Activated T-helper 1 cell treated with Interleukin-2 at 50 U/mL for 16 hours (primary cell): ENCODE data around the gene CHMP4B.

Experiments used
- DNase-seq: peaks from one replicate; pipeline ENCODE4 v3.0.0-alpha.2; 2020; ENCODE audit warnings: low read depth

Gene CHMP4B

GRCh38 chr20:33821270-33821836, 10.2 kb downstream of the CHMP4B start:
- no peak for DNase-seq

- DNase-seq = no peak
Observed at GRCh38 chr20:33822423-33822822, 11.3 kb downstream of the CHMP4B start.

GRCh38 chr20:33822991-33823390, 11.8 kb downstream of the CHMP4B start:
- no peak for DNase-seq

DNA sequence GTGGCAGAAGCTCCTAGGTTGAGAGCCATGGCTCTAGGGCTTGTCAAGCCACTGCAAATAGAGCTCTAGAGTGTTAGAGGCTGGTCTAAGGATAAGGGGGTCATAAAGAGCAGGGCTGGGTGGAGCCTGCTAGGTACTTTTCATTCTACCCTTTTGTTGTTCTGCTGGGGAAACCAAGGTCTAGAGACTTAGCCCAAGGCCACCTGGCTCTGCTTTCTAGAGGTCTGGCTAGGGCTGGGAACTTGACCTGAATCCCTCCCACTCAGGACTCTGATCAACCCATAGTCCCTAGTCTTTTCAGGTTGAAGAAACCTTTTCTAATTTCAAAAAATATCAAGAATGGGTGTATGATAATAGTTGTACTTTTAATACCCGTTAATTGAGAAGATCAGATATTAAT, 13.7 kb downstream of the CHMP4B start:
- DNase-seq = no peak

DNA sequence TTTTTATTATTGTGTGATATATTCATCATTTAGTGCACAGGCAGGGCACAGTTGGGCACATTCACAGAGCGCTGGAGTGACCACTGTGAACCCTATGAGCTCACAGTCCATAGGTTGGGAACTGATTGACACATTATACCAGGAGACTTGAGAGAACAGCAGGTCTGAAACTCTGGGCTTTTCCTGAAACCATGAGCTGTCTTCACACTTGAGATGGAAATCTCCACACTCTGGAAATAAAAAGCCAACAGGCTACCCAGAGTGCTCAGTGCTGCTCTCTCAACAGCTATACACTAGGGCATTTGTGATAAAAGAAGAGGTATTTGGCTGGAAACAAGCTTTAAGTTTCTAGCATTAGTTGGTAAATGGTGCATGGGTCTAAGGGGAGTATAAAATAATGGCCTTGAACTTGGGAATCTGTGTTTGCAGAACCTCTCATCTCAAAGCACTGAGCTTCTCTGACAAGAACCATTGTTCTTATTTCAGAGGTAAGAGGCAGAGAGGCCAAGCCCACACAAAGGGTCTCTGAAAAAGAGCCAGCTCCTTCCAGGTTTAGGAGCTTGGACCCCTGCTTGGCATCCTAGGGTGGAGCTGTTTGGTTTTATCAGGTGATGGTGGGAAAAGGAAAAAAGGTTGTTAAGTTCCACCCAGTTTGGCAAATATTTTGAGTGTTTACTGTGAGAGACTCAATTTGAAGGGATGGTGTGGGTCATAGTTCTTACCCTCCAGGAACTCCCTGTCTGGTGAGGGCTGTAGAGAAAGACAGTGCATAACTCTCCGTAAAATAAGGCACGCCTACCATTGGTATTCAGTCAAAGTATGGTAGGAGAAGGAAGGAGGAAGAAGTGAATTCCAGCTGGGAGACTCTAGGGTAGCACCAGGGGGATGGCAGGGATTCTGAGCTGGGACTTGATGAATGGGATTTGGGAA, 14.5 kb downstream of the CHMP4B start:
- DNase-seq = no peak

DNA sequence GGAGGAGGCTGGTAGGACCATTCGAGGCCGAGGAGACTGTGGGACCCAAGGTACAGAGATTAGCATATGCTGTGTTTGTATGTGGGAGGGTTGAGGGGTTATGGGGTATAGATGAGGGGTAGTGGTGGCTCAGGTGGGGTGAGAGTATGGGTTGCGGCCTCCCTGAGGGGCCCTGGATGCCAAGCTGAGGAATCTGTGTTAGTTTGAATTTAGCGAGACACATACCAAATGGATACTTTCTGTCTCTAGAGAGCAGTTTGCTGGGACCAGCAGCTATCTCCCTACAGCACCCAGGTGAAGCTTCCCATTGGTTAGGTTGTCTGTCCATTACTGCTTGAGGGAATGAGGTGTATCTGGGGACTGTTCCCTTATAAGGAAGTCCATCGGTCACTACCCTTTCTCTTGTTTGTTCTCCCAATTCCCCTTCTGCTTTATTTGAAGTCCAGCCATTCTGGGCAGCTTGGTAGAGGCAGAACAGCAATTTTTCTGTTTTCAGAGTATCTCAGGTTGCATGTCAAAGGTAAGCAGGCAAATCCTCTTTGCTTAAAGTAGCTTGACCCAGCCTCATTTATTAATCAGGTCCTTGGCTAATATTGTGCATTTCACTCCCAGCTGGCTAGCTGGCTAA, 15.2 kb downstream of the CHMP4B start:
- DNase-seq = no peak

- DNase-seq = no peak
Observed at GRCh38 chr20:33827109-33827508, 16.0 kb downstream of the CHMP4B start.

- DNase-seq = no peak
Observed at GRCh38 chr20:33827634-33828325, 16.6 kb downstream of the CHMP4B start.

GRCh38 chr20:33828326-33828844, 17.2 kb downstream of the CHMP4B start:
- DNase-seq = no peak

DNA sequence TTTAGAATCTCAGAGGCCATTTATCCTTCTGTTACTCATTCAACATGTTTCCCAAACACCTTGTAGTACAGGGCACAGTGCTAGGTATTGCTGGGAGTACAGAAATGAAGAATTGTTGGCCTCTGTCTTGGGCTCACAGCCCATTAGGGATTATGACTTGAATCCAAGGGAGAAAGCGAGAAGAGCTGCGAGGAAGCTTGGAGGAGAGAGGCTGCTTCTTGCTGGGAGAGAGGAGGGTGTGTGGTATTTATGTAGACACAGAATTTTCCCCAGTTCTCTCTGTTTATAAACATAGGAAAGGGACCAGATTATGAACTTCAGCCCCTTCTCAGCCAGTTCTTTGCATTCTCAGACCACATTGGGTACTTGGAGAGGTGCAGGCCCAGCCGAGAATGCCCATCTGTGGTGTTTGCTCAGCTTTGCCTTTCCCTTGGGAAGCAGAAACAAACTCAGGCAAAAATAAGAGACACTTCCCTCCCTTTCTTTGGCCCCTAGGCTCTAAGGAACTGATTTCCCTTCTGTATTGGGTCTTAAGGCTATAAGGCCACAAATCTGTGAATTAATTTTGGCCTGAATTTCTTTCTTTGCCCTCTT, 17.9 kb downstream of the CHMP4B start:
- no peak for DNase-seq

DNA sequence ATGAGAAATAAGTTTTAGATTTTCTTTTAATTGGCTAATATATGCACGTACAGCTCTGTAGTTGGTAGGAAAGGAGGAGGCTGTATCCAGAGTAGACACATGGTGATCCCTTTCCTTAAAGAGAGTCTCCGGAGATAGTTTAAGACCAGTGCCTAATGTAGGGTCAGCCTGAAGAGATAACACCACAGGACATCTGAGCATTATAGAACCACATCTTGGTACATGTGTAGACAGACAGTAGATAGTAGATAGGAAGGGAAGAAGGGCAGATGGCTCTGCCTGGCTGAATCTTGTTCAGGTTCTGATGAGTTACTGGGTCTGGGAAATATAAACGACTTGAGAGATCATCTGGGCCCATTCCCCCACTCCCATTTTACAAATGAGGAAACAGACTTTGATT, 18.5 kb downstream of the CHMP4B start:
- no peak for DNase-seq

DNA sequence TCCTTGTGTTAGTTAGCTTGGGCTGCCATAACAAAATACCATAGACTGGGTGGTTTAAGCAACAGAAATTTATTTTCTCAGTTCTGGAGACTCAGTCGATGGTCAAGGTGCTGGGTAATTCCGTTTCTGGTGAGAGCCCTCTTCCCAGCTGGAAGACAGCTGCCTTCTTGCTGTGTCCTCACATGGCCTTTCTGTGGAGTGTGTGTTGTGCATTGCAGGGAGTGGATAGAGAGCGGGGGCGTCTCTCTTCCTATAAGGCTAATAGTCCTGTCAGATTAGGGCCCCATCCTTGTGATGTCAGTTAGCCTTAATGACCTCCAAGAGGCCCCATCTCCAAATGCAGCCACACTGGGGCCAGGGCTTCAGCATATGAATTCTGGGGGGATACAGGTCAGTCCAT, 19.2 kb downstream of the CHMP4B start:
- no peak for DNase-seq

- no peak for DNase-seq
Observed at GRCh38 chr20:33832103-33832804, 21.1 kb downstream of the CHMP4B start.

GRCh38 chr20:33833333-33833732, 22.2 kb downstream of the CHMP4B start:
- DNase-seq = no peak

GRCh38 chr20:33835615-33836172, 24.5 kb downstream of the CHMP4B start:
- no peak for DNase-seq

DNA sequence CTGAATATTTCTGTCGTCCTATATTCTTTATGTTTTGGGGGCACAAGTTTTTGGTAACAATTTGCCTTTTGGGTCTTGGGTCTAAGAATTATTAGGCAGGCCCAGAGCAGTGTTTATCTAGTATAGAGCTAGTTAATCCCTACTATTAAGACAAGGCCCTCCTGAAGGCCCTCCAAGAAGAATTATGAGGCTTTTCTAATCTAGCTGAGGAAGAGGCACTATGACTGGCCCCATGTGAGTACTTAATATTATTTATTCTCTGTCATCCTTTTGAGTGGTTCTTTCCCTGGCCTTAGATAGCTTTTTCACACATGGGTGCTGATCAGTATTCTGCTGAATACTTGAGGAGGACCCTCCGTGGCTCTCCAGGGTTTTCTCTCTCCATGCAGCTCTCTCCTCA, 25.1 kb downstream of the CHMP4B start:
- no peak for DNase-seq

DNA sequence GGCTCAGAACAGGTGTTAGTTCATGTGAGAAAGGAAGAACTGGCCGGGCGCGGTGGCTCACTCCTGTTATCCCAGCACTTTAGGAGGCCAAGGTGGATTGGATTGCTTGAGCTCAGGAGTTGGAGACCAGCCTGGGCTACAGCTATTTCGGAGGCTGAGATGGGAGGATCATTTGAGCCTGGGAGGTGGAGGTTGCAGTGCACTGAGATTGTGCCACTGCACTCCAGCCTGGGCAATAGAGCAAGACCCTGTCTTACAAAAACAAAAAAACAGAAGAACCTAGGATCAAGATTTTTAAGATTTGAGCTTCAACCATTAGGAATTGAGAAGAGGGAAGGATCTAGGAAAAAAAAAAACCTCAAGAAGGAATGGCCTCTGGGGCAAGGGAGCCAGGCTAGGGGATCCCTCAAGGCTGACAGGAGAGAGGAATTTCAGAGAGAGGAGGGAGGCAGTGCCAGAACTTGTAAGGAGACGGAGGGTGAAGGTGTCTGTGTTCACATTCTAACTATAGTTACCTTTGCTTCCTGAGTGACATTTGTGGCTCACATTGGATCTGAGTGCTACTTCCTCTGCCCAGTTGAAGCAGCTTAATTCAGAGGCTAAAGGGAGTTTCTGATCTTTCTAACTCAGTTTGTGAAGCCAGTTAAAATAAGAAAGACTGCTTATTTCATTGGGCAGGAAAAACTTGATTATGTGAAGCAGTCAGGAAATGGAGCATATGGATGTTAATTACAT, 26.1 kb downstream of the CHMP4B start:
- no peak for DNase-seq

DNA sequence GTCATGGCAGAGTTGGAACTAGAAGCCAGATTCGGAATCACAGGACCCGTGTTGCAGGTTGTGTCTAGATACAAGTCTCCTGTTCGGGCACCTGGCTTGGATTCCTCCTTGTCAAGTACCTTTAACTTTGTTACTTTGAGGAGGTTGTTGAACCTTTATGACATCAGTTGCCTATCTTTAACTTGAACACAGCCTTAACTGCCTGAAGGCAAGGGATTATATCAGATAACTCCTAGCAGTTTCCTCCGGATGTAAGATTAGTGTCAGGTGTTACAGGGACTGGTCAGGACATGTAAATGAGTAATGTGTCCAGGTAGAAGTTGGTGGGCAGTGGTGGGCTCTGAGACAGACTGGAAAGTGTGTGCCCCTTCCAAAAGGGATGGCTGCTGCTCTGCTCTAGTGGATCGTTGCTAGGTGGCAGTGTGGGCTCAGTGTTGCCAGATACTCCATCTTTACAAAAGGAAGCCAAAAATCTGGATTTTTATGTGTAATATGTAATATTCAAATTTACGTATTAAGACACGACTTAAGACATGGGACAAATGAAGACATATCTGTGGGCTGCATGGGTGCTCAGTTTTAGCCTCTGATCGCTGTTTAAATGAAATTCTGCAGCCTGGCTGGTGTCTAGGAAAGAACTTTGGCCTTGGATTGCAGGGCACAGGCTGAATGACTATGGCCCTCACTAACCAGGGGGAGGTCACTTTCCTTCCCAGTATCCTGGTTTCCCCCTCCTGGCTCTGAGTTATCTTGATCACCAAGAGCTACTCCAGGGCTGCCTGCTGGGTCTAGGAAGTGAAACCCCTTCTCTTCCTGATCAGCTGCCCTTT, 27.1 kb downstream of the CHMP4B start:
- DNase-seq = no peak

DNA sequence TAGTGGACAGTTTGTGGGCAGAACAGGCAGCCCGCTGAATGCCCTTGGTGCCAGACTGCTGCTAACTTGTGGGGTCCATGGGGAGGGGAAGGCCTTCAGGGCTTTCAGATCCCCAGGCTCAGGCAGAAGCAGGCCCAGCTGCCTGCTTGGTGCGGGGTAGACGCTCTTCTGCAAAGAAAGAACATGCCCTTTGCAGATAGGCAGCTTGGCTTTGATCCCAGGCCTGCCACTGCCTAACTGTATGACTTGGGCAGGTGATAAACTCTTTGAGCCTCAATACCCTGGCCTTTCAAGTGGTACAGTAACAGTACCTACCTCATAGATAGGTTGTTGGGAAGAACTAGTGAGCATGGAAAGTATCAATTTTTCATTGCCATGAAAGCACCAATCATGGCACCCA, 28.4 kb downstream of the CHMP4B start:
- no peak for DNase-seq
